A549 (cell line): ENCODE measurements around the gene CCL19.

ENCODE experiments used
- BHLHE40 ChIP-seq: IDR thresholded peaks from 2 replicates; pipeline ENCODE4 v1.6.1; 2012; ENCODE audit warnings: low read depth, low read length, inconsistent platforms
- CHD4 ChIP-seq: fragments of 200-600 bp; sonication (generic); IDR thresholded peaks from 2 replicates; pipeline ENCODE4 v1.6.1; 2016; ENCODE audit warnings: antibody characterized with exemption, mild to moderate bottlenecking, borderline replicate concordance
- CTCF ChIP-seq: fragments of >200 bp; sonication (Bioruptor Twin); formaldehyde crosslinking; IDR thresholded peaks from 3 replicates; pipeline ENCODE4 v1.5.1; 2016
- HDAC2 ChIP-seq: fragments of 200-600 bp; sonication (generic); IDR thresholded peaks from 2 replicates; pipeline ENCODE4 v1.6.1; 2016
- MAFK ChIP-seq: fragments of 450-650 bp; IDR thresholded peaks from 2 replicates; pipeline ENCODE4 v1.6.1; 2014; ENCODE audit not compliant: partially characterized antibody
- MYC ChIP-seq: IDR thresholded peaks from 2 replicates; pipeline ENCODE4 v1.6.1; 2012; ENCODE audit warnings: mild to moderate bottlenecking, inconsistent platforms, low read length, improper control_type of control experiment, borderline replicate concordance
- POLR2A ChIP-seq: IDR thresholded peaks from 2 replicates; pipeline ENCODE4 v1.6.1; 2012; ENCODE audit warnings: mild to moderate bottlenecking, low read length
- RFX5 ChIP-seq: fragments of 450-650 bp; IDR thresholded peaks from 2 replicates; pipeline ENCODE4 v1.7.1; 2014; ENCODE audit warnings: antibody characterized with exemption, mild to moderate bottlenecking, moderate library complexity
- RNF2 ChIP-seq: fragments of 200-600 bp; sonication (generic); IDR thresholded peaks from 2 replicates; pipeline ENCODE4 v1.6.1; 2016; ENCODE audit warnings: low read depth, mild to moderate bottlenecking, antibody characterized with exemption, moderate library complexity, borderline replicate concordance
- TFCP2L1 ChIP-seq: fragments of 250-450 bp; sonication (Bioruptor Pico); IDR thresholded peaks from 2 replicates; pipeline ENCODE4 v1.5.0; 2021; ENCODE audit warnings: mild to moderate bottlenecking

GRCh38 chr9:34647651-34648050, 43.4 kb downstream of the CCL19 start:
- TF ChIP-seq RNF2 (no peak), POLR2A (no peak), RFX5 (no peak), MYC (no peak), CTCF (no peak), TFCP2L1 (CRISPR knock-in tag) (no peak), MAFK (no peak), CHD4 (no peak), BHLHE40 (no peak), HDAC2 (no peak)
